Activated CD8-positive, alpha-beta memory T cell treated with anti-CD3 and anti-CD28 coated beads, Interleukin-2, amount 10 ng/mL, durations not matched to agents 7 days and 5 days (primary cell): ENCODE measurements around the gene CATSPERD. TPM values are rescaled to one million over a fixed set of nuclear protein-coding genes. Genes with fewer than 3 reads are reported as not detected.
"Not testable (repeated sequence)": the region's sequence is repeated elsewhere in the genome, so short reads cannot be mapped to it uniquely, and the experiment has no call there.

Experiments
- ATAC-seq: fragments of 150-1000 bp; cut with Tn5 transposase; one replicate; pipeline ENCODE4 v1.10.0; 2021; ENCODE audit warnings: moderate library complexity
- CTCF ChIA-PET: fragments of 350-600 bp; sonication (Branson Sonifier 250); formaldehyde crosslinking; loops from one replicate; lab custom pipeline; 2021; ENCODE audit warnings: antibody characterized with exemption; lab: Charles Lee
- DNase-seq: peaks from one replicate; pipeline ENCODE4 v3.0.0-alpha.2; 2020
- H3K27ac Mint-ChIP-seq: one replicate; pipeline ENCODE4 v1.8.0; 2021; ENCODE audit warnings: mild to moderate bottlenecking, mixed read lengths
- H3K27me3 Mint-ChIP-seq: one replicate; pipeline ENCODE4 v1.8.0; 2021; ENCODE audit warnings: mixed read lengths
- H3K36me3 Mint-ChIP-seq: one replicate; pipeline ENCODE4 v1.8.0; 2021; ENCODE audit warnings: mild to moderate bottlenecking, mixed read lengths
- H3K4me1 Mint-ChIP-seq: one replicate; pipeline ENCODE4 v1.8.0; 2021; ENCODE audit warnings: mixed read lengths
- H3K4me3 Mint-ChIP-seq: one replicate; pipeline ENCODE4 v1.8.0; 2021; ENCODE audit warnings: mild to moderate bottlenecking, moderate library complexity, mixed read lengths
- H3K9me3 Mint-ChIP-seq: one replicate; pipeline ENCODE4 v1.8.0; 2022; ENCODE audit warnings: low read depth, mixed read lengths
- total RNA-seq, 2 experiments: library from RNA; stranded (reverse); gene quantifications; one replicate each; pipeline ENCODE4 v1.2.3, GENCODE V29; 2021

Gene CATSPERD
- total RNA-seq, 2 experiments from 2014 or later = not detected

GRCh38 chr19:5680084-5680436 is 40.4 kb upstream of the CATSPERD start:
- DNase-seq = no peak
- H3K9me3 Mint-ChIP-seq = no peaks in the 10 kb centered on the region
- CTCF ChIA-PET = interaction anchor here (1.4 to 2.3 kb wide), 3 partner anchors 10 to 41 kb away, joined by 3 to 12 read pairs (median 4); partner anchors contain the start of gene RPL36
- peak overlapping the region; percentile 95 for H3K27ac Mint-ChIP-seq
- H3K4me1 Mint-ChIP-seq = peaks cover 18% of the 10 kb centered on the region
- no peak for ATAC-seq
- H3K36me3 Mint-ChIP-seq = peaks cover 1% of the 10 kb centered on the region
- peak overlapping the region; percentile 95 for H3K4me3 Mint-ChIP-seq
- no peaks in the 10 kb centered on the region for H3K27me3 Mint-ChIP-seq

GRCh38 chr19:5680437-5681368 is 39.7 kb upstream of the CATSPERD start, which contains the start of the genes HSD11B1L and MICOS13:
Gene HSD11B1L (plus strand): TSS chr19:5681027. CDS start chr19:5684833, 3,806 bp downstream.
Gene MICOS13 (minus strand): TSS chr19:5680516. CDS start chr19:5680486, 30 bp downstream.
- ATAC-seq = peak; percentile 97
- peaks cover 1% of the 10 kb centered on the region for H3K36me3 Mint-ChIP-seq
- CTCF ChIA-PET = interaction anchor here (1.4 to 1.6 kb wide), 2 partner anchors 10 to 41 kb away, joined by 3 to 4 read pairs; no protein-coding TSS in a partner anchor
- peak within 1 kb of the TSS; percentile 95 for H3K27ac Mint-ChIP-seq
- H3K9me3 Mint-ChIP-seq = no peaks in the 10 kb centered on the region
- no peaks in the 10 kb centered on the region for H3K27me3 Mint-ChIP-seq
- H3K4me3 Mint-ChIP-seq = peak within 1 kb of the TSS; percentile 95
- peaks cover 19% of the 10 kb centered on the region for H3K4me1 Mint-ChIP-seq
- DNase-seq = peak; percentile 99

GRCh38 chr19:5681391-5682106 is 38.9 kb upstream of the CATSPERD start:
- H3K4me1 Mint-ChIP-seq = peaks cover 22% of the 10 kb centered on the region
- no peaks in the 10 kb centered on the region for H3K27me3 Mint-ChIP-seq
- peak overlapping the region; percentile 60 for H3K4me3 Mint-ChIP-seq
- DNase-seq (no peak), ATAC-seq (no peak)
- CTCF ChIA-PET = interaction anchor here (1.2 to 1.6 kb wide), 2 partner anchors 57 to 286 kb away, joined by 3 read pairs; no protein-coding TSS in a partner anchor
- H3K9me3 Mint-ChIP-seq = no peaks in the 10 kb centered on the region
- peak overlapping the region; percentile 33 for H3K27ac Mint-ChIP-seq
- H3K36me3 Mint-ChIP-seq = no peaks in the 10 kb centered on the region

GRCh38 chr19:5682107-5682482 is 38.3 kb upstream of the CATSPERD start:
- H3K27me3 Mint-ChIP-seq = no peaks in the 10 kb centered on the region
- no peak overlapping the region for H3K4me3 Mint-ChIP-seq
- ATAC-seq (no peak), DNase-seq (no peak)
- CTCF ChIA-PET = interaction anchor here (1.2 to 1.6 kb wide), 2 partner anchors 58 to 286 kb away, joined by 3 read pairs; no protein-coding TSS in a partner anchor
- no peaks in the 10 kb centered on the region for H3K36me3 Mint-ChIP-seq
- H3K9me3 Mint-ChIP-seq = no peaks in the 10 kb centered on the region
- H3K27ac Mint-ChIP-seq = no peak overlapping the region
- H3K4me1 Mint-ChIP-seq = peaks cover 22% of the 10 kb centered on the region

GRCh38 chr19:5683177-5683886 is 37.1 kb upstream of the CATSPERD start:
- Mint-ChIP-seq H3K27ac (no peak overlapping the region), H3K36me3 (no peaks in the 10 kb centered on the region), H3K4me1 (peaks cover 25% of the 10 kb centered on the region), H3K27me3 (no peaks in the 10 kb centered on the region), H3K9me3 (no peaks in the 10 kb centered on the region), H3K4me3 (no peak overlapping the region)
- ATAC-seq = no peak
- CTCF ChIA-PET = interaction anchor here (0.6 to 1.6 kb wide), 2 partner anchors 59 to 1202 kb away, joined by 3 read pairs; no protein-coding TSS in a partner anchor
- DNase-seq = no peak

GRCh38 chr19:5684694-5685430 is 35.6 kb upstream of the CATSPERD start:
- CTCF ChIA-PET = interaction anchor here (7.9 kb wide), 1 partner anchor 34 kb away, joined by 122 read pairs; the partner anchor contains the start of genes CATSPERD and LONP1
- DNase-seq (no peak), ATAC-seq (no peak)
- Mint-ChIP-seq H3K36me3 (no peaks in the 10 kb centered on the region), H3K4me1 (peaks cover 26% of the 10 kb centered on the region), H3K9me3 (no peaks in the 10 kb centered on the region), H3K27me3 (no peaks in the 10 kb centered on the region), H3K4me3 (no peak overlapping the region), H3K27ac (no peak overlapping the region)

- DNase-seq (no peak), ATAC-seq (no peak)
- Mint-ChIP-seq H3K9me3 (no peaks in the 10 kb centered on the region), H3K4me1 (peaks cover 26% of the 10 kb centered on the region), H3K36me3 (peaks cover 10% of the 10 kb centered on the region), H3K4me3 (peak overlapping the region; percentile 78), H3K27ac (peak overlapping the region; percentile 93), H3K27me3 (no peaks in the 10 kb centered on the region)
- CTCF ChIA-PET = interaction anchor here (0.7 to 7.9 kb wide), 12 partner anchors 16 to 440 kb away, joined by 3 to 122 read pairs (median 6); partner anchors contain the start of genes CATSPERD, DUS3L, LONP1 and SAFB
Observed at GRCh38 chr19:5686326-5686646, 34.2 kb upstream of the CATSPERD start.

- H3K4me3 Mint-ChIP-seq = peak overlapping the region; percentile 78
- DNase-seq = peak; percentile 99
- H3K36me3 Mint-ChIP-seq = peaks cover 12% of the 10 kb centered on the region
- H3K27ac Mint-ChIP-seq = peak overlapping the region; percentile 93
- peaks cover 22% of the 10 kb centered on the region for H3K4me1 Mint-ChIP-seq
- ATAC-seq = peak; percentile 75
- CTCF ChIA-PET = interaction anchor here (0.7 to 7.9 kb wide), 15 partner anchors 16 to 439 kb away, joined by 3 to 122 read pairs (median 5); partner anchors contain the start of genes CATSPERD, DUS3L, LONP1 and SAFB
- H3K27me3 Mint-ChIP-seq = no peaks in the 10 kb centered on the region
- no peaks in the 10 kb centered on the region for H3K9me3 Mint-ChIP-seq
Observed at GRCh38 chr19:5686647-5687359, 33.6 kb upstream of the CATSPERD start.

- no peak for ATAC-seq
- DNase-seq = no peak
- CTCF ChIA-PET = interaction anchor here (0.9 to 7.9 kb wide), 13 partner anchors 17 to 280 kb away, joined by 3 to 122 read pairs (median 6); partner anchors contain the start of genes CATSPERD, DUS3L, LONP1 and SAFB
- Mint-ChIP-seq H3K9me3 (no peaks in the 10 kb centered on the region), H3K4me1 (peaks cover 30% of the 10 kb centered on the region), H3K27me3 (no peaks in the 10 kb centered on the region), H3K36me3 (peaks cover 19% of the 10 kb centered on the region), H3K27ac (no peak overlapping the region), H3K4me3 (peak overlapping the region; percentile 78)
Observed at GRCh38 chr19:5687360-5688198, 32.9 kb upstream of the CATSPERD start.

GRCh38 chr19:5688262-5688881 is 32.1 kb upstream of the CATSPERD start:
- not testable (repeated sequence) for H3K27me3 Mint-ChIP-seq, H3K4me3 Mint-ChIP-seq, DNase-seq, ATAC-seq, H3K9me3 Mint-ChIP-seq
- H3K36me3 Mint-ChIP-seq = peaks cover 25% of the 10 kb centered on the region
- H3K27ac Mint-ChIP-seq = peak overlapping the region; percentile 1
- CTCF ChIA-PET = interaction anchor here (0.6 to 7.9 kb wide), 6 partner anchors 24 to 106 kb away, joined by 3 to 122 read pairs (median 12); partner anchors contain the start of genes CATSPERD, DUS3L and LONP1
- H3K4me1 Mint-ChIP-seq = peaks cover 34% of the 10 kb centered on the region
